Astrocyte (in vitro differentiated cells and primary cell): Measurements from ENCODE around the gene PCDHA1. TPM values are rescaled to one million over a fixed set of nuclear protein-coding genes. Genes with fewer than 3 reads are reported as not detected.
A peak's percentile ranks its signal among the peaks of the same experiment; 100 is the strongest.

Source experiments
- DNase-seq: peaks from one replicate; pipeline ENCODE4 v3.0.0-alpha.2; 2010; ENCODE audit warnings: low read depth
- FAIRE-seq: peaks from 2 replicates; lab custom pipeline; 2011; peaks lifted over from hg19 to GRCh38; lab: Jason Lieb, UNC
- H2AFZ ChIP-seq: 2 replicates; pipeline ENCODE4 v1.6.0; 2012; ENCODE audit warnings: low read depth, low read length, inconsistent platforms
- H3K27ac ChIP-seq: 2 replicates; pipeline ENCODE4 v1.5.1; 2011; ENCODE audit warnings: low read depth, low read length, inconsistent platforms
- H3K27me3 ChIP-seq: 2 replicates; pipeline ENCODE4 v1.6.0; 2011; ENCODE audit warnings: low read length, inconsistent platforms; ENCODE audit not compliant: insufficient read depth
- H3K36me3 ChIP-seq: 2 replicates; pipeline ENCODE4 v1.5.1; 2011; ENCODE audit warnings: low read length, inconsistent platforms; ENCODE audit not compliant: insufficient read depth
- H3K4me1 ChIP-seq: 2 replicates; pipeline ENCODE4 v1.5.1; 2011; ENCODE audit warnings: low read length, inconsistent platforms; ENCODE audit not compliant: insufficient read depth
- H3K4me2 ChIP-seq: 2 replicates; pipeline ENCODE4 v1.6.0; 2012; ENCODE audit warnings: low read length, inconsistent platforms
- H3K4me3 ChIP-seq: 2 replicates; pipeline ENCODE4 v1.5.1; 2011; ENCODE audit warnings: low read depth, mild to moderate bottlenecking, low read length, inconsistent platforms; ENCODE audit not compliant: insufficient read depth
- H3K79me2 ChIP-seq: 2 replicates; pipeline ENCODE4 v1.6.0; 2012; ENCODE audit warnings: mild to moderate bottlenecking, low read length, inconsistent platforms; ENCODE audit not compliant: insufficient read depth
- H3K9ac ChIP-seq: 2 replicates; pipeline ENCODE4 v1.6.0; 2012; ENCODE audit warnings: mild to moderate bottlenecking, low read length, inconsistent platforms
- H3K9me3 ChIP-seq: 2 replicates; pipeline ENCODE4 v1.5.1; 2012; ENCODE audit warnings: low read depth, mild to moderate bottlenecking, low read length, inconsistent platforms; ENCODE audit not compliant: insufficient read depth
- H4K20me1 ChIP-seq: 2 replicates; pipeline ENCODE4 v1.6.0; 2012; ENCODE audit warnings: low read length, inconsistent platforms; ENCODE audit not compliant: insufficient read depth
- H3K27ac Mint-ChIP-seq: one replicate; pipeline ENCODE4 v1.8.0; 2021; ENCODE audit warnings: mild to moderate bottlenecking, mixed read lengths; ENCODE audit not compliant: unreplicated experiment
- H3K27me3 Mint-ChIP-seq: one replicate; pipeline ENCODE4 v1.8.0; 2021; ENCODE audit warnings: low read depth, mixed read lengths; ENCODE audit not compliant: unreplicated experiment
- H3K36me3 Mint-ChIP-seq: one replicate; pipeline ENCODE4 v1.8.0; 2021; ENCODE audit warnings: low read depth, mixed read lengths; ENCODE audit not compliant: unreplicated experiment
- H3K4me1 Mint-ChIP-seq: one replicate; pipeline ENCODE4 v1.8.0; 2021; ENCODE audit warnings: low read depth, mixed read lengths; ENCODE audit not compliant: unreplicated experiment
- H3K4me3 Mint-ChIP-seq: one replicate; pipeline ENCODE4 v1.8.0; 2021; ENCODE audit warnings: mild to moderate bottlenecking, moderate library complexity, mixed read lengths; ENCODE audit not compliant: unreplicated experiment
- H3K9me3 Mint-ChIP-seq: one replicate; pipeline ENCODE4 v1.8.0; 2021; ENCODE audit warnings: mild to moderate bottlenecking, mixed read lengths; ENCODE audit not compliant: unreplicated experiment
- EZH2 ChIP-seq: IDR thresholded peaks from 2 replicates; pipeline ENCODE4 v1.6.1; 2012; ENCODE audit warnings: mild to moderate bottlenecking, low read length, inconsistent platforms; ENCODE audit not compliant: insufficient read depth
- total RNA-seq: library from RNA; stranded (reverse); gene quantifications from 2 replicates; pipeline ENCODE4 v1.2.1, GENCODE V29; 2021
- TF ChIP-seq, protein P1 (sequence below): IDR thresholded peaks from 2 replicates; pipeline ENCODE4 v1.5.1; 2011; ENCODE audit warnings: low read depth, mild to moderate bottlenecking, inconsistent platforms, low read length, moderate library complexity; ENCODE audit not compliant: insufficient read depth

PCDHA1 gene
- total RNA-seq, 1 donor from 2014 or later: not detected

DNA sequence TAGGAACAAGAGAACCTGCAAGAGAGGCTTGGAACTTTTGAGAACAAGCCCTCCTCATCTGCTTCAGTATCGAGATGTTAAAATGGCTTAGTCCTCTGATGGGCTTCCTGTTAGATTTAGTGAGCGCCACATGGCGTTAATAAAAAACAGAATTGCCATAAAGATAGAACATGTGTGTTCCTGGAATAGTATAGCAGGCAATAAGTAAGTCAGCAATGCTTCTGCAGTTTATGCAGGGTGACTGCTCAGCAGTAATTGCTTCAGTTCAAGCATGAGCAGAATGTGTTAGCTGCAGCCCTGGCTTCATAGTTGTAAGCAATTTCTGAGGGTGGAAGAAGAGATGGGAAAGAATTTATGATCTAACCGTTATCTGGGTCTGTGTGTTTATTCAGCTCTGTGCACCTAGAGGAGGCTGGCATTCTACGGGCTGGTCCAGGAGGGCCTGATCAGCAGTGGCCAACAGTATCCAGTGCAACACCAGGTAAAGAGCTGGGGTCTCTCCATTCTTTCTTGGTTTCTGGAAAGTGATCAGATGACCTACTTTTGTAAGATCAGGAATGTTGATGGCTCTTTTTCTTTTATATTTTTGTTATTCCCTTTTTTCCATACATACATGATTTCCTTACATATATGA, 196.3 kb downstream of the PCDHA1 start:
- no peaks in the 10 kb centered on the region for H4K20me1 ChIP-seq
- H3K36me3 ChIP-seq: no peaks in the 10 kb centered on the region
- H2AFZ ChIP-seq: no peak overlapping the region
- H3K79me2 ChIP-seq: no peaks in the 10 kb centered on the region
- Mint-ChIP-seq H3K4me1 (peaks cover 28% of the 10 kb centered on the region), H3K27ac (no peak overlapping the region), H3K27me3 (no peaks in the 10 kb centered on the region), H3K36me3 (peaks cover 4% of the 10 kb centered on the region), H3K4me3 (no peak overlapping the region), H3K9me3 (no peaks in the 10 kb centered on the region)
- H3K4me3 ChIP-seq: no peak overlapping the region
- H3K27me3 ChIP-seq: no peaks in the 10 kb centered on the region
- H3K4me2 ChIP-seq: no peak overlapping the region
- no peak overlapping the region for H3K27ac ChIP-seq
- no peaks in the 10 kb centered on the region for H3K9me3 ChIP-seq
- H3K9ac ChIP-seq: no peak overlapping the region
- no peak for FAIRE-seq
- H3K4me1 ChIP-seq: no peaks in the 10 kb centered on the region
- DNase-seq: no peak
- no peak for TF ChIP-seq EZH2
- TF ChIP-seq, protein P1, sequence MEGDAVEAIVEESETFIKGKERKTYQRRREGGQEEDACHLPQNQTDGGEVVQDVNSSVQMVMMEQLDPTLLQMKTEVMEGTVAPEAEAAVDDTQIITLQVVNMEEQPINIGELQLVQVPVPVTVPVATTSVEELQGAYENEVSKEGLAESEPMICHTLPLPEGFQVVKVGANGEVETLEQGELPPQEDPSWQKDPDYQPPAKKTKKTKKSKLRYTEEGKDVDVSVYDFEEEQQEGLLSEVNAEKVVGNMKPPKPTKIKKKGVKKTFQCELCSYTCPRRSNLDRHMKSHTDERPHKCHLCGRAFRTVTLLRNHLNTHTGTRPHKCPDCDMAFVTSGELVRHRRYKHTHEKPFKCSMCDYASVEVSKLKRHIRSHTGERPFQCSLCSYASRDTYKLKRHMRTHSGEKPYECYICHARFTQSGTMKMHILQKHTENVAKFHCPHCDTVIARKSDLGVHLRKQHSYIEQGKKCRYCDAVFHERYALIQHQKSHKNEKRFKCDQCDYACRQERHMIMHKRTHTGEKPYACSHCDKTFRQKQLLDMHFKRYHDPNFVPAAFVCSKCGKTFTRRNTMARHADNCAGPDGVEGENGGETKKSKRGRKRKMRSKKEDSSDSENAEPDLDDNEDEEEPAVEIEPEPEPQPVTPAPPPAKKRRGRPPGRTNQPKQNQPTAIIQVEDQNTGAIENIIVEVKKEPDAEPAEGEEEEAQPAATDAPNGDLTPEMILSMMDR: no peak

DNA sequence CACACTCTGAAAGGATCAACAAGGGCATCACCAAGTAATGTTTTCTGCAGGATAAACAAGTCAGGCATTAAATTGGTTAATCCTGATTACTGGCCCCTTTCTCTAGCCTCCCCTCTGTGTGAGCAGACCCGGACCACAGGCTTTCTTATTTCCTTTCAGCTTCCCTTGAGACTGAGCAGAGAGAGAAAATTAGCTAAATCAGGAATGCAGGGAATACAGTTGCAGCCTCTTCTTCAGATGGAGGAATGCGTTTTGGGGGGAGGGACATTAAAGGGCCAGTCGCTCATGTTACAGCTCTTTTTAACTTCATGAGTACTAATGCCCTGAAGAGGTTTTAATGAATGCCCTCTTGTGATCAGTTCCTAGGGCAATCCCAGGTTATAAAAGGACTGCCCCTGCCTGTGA, 200.2 kb downstream of the PCDHA1 start:
- Mint-ChIP-seq H3K4me1 (peaks cover 42% of the 10 kb centered on the region), H3K36me3 (peaks cover 4% of the 10 kb centered on the region), H3K27me3 (no peaks in the 10 kb centered on the region), H3K9me3 (no peaks in the 10 kb centered on the region), H3K27ac (peak overlapping the region; percentile 75), H3K4me3 (peak overlapping the region; percentile 36)
- no peaks in the 10 kb centered on the region for H3K79me2 ChIP-seq
- H3K4me1 ChIP-seq: no peaks in the 10 kb centered on the region
- H3K4me2 ChIP-seq: no peak overlapping the region
- no peaks in the 10 kb centered on the region for H3K9me3 ChIP-seq
- no peak for TF ChIP-seq EZH2
- TF ChIP-seq, protein P1: no peak
- no peaks in the 10 kb centered on the region for H4K20me1 ChIP-seq
- no peak for DNase-seq
- no peaks in the 10 kb centered on the region for H3K36me3 ChIP-seq
- H3K27ac ChIP-seq: no peak overlapping the region
- FAIRE-seq: no peak
- H3K9ac ChIP-seq: no peak overlapping the region
- H2AFZ ChIP-seq: no peak overlapping the region
- no peak overlapping the region for H3K4me3 ChIP-seq
- H3K27me3 ChIP-seq: no peaks in the 10 kb centered on the region

DNA sequence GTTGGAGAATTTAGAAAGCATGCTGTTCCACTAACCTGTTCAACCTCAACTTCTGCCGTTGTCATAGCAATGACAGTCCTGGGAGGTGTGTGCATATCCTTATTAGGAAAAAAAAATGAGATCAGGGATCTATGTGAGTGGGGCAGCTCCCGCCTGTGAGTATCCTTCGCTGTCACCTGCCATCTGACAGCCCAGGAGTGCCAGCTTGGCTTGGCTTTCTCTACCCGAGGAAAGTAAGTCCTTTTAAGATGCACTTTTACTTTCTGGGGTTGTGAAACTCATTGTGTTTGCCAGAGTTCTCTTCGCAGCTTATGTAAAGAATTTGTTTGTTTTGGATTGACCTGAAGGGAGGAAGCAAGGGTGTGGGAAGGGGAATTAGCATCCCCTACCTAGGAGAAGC, 202.2 kb downstream of the PCDHA1 start:
- Mint-ChIP-seq H3K27me3 (no peaks in the 10 kb centered on the region), H3K4me3 (no peak overlapping the region), H3K27ac (no peak overlapping the region), H3K9me3 (no peaks in the 10 kb centered on the region), H3K4me1 (peaks cover 42% of the 10 kb centered on the region), H3K36me3 (peaks cover 11% of the 10 kb centered on the region)
- Histone ChIP-seq H3K9ac (no peak overlapping the region), H3K27me3 (no peaks in the 10 kb centered on the region), H2AFZ (no peak overlapping the region), H3K4me2 (no peak overlapping the region), H3K4me3 (no peak overlapping the region), H3K27ac (no peak overlapping the region), H4K20me1 (no peaks in the 10 kb centered on the region), H3K36me3 (no peaks in the 10 kb centered on the region), H3K4me1 (no peaks in the 10 kb centered on the region), H3K79me2 (no peaks in the 10 kb centered on the region), H3K9me3 (no peaks in the 10 kb centered on the region)
- FAIRE-seq (no peak), DNase-seq (no peak)
- TF ChIP-seq, protein P1: no peak
- TF ChIP-seq EZH2: no peak
